ENCODE results near the gene MTM1. TPM values are rescaled to one million over a fixed set of nuclear protein-coding genes. Genes with fewer than 3 reads are reported as not detected.

Gene MTM1
- total RNA-seq = 15.4 and 26.9 TPM in 2 replicates
- 8.7 and 9.8 TPM in 2 replicates for polyA plus RNA-seq

GRCh38 chrX:150568320-150569154 lies at the start of gene MTM1:
Gene MTM1 (plus strand): TSS chrX:150568621. CDS start chrX:150592615, 23,994 bp downstream.
- Histone ChIP-seq H3K27ac (peak within 1 kb of the TSS; percentile 91), H3K4me2 (peak within 1 kb of the TSS; percentile 83), H2AFZ (peak within 1 kb of the TSS; percentile 44), H3K79me2 (peaks cover 32% of the 10 kb centered on the region), H3K27me3 (no peaks in the 10 kb centered on the region), H3K36me3 (replicated peaks; ENCODE audit: insufficient read depth, low read depth) (no peaks in the 10 kb centered on the region), H3K9me2 (replicated peaks; ENCODE audit: insufficient read depth) (no peaks in the 10 kb centered on the region), H4K20me1 (ENCODE audit: insufficient read depth, poor library complexity, severe bottlenecking) (no peaks in the 10 kb centered on the region), H3K9me3 (ENCODE audit: low read depth) (no peaks in the 10 kb centered on the region), H3K4me3 (peak within 1 kb of the TSS; percentile 74), H3K4me1 (ENCODE audit: insufficient read depth) (peaks cover 12% of the 10 kb centered on the region)
- 38% methylated on average over 26 of the region's 89 CpGs for WGBS (ENCODE audit: low lambda C conversion rate, missing lambda C conversion rate)
- DNase-seq (ENCODE audit: low spot score) = peak; percentile 96
- TF ChIP-seq CTCF (IDR thresholded peaks at IDR 0.05; ENCODE audit: poor library complexity) = no peak
- TF ChIP-seq EZH2 (IDR thresholded peaks at IDR 0.05; ENCODE audit: borderline replicate concordance) = no peak
- no peak for TF ChIP-seq EZH2phosphoT487 (IDR thresholded peaks at IDR 0.05; ENCODE audit: low read depth, severe bottlenecking, unreplicated experiment)

GRCh38 chrX:150522494-150522893 lies 45.9 kb upstream of the MTM1 start:
- Histone ChIP-seq H3K27me3 (no peaks in the 10 kb centered on the region), H3K4me2 (no peak overlapping the region), H2AFZ (no peak overlapping the region), H3K9me3 (ENCODE audit: low read depth) (no peaks in the 10 kb centered on the region), H3K4me3 (no peak overlapping the region), H3K27ac (no peak overlapping the region), H3K79me2 (no peaks in the 10 kb centered on the region), H3K4me1 (ENCODE audit: insufficient read depth) (no peaks in the 10 kb centered on the region), H3K9me2 (replicated peaks; ENCODE audit: insufficient read depth) (no peaks in the 10 kb centered on the region), H3K36me3 (replicated peaks; ENCODE audit: insufficient read depth, low read depth) (no peaks in the 10 kb centered on the region), H4K20me1 (ENCODE audit: insufficient read depth, poor library complexity, severe bottlenecking) (no peaks in the 10 kb centered on the region)
- 70% methylated on average over 2 of the region's 2 CpGs for WGBS (ENCODE audit: low lambda C conversion rate, missing lambda C conversion rate)
- TF ChIP-seq EZH2phosphoT487 (IDR thresholded peaks at IDR 0.05; ENCODE audit: low read depth, severe bottlenecking, unreplicated experiment) (no peak), EZH2 (IDR thresholded peaks at IDR 0.05; ENCODE audit: borderline replicate concordance) (no peak), CTCF (IDR thresholded peaks at IDR 0.05; ENCODE audit: poor library complexity) (no peak)
- DNase-seq (ENCODE audit: low spot score) = no peak

- TF ChIP-seq CTCF (IDR thresholded peaks at IDR 0.05; ENCODE audit: poor library complexity) = no peak
- TF ChIP-seq EZH2 (IDR thresholded peaks at IDR 0.05; ENCODE audit: borderline replicate concordance) = no peak
- no peak for TF ChIP-seq EZH2phosphoT487 (IDR thresholded peaks at IDR 0.05; ENCODE audit: low read depth, severe bottlenecking, unreplicated experiment)
- 77% methylated on average over 10 of the region's 10 CpGs for WGBS (ENCODE audit: low lambda C conversion rate, missing lambda C conversion rate)
- H3K9me2 ChIP-seq (replicated peaks; ENCODE audit: insufficient read depth) = no peaks in the 10 kb centered on the region
- no peaks in the 10 kb centered on the region for H3K9me3 ChIP-seq (ENCODE audit: low read depth)
- no peaks in the 10 kb centered on the region for H3K4me1 ChIP-seq (ENCODE audit: insufficient read depth)
- no peak overlapping the region for H3K4me3 ChIP-seq
- no peaks in the 10 kb centered on the region for H3K27me3 ChIP-seq
- no peak overlapping the region for H2AFZ ChIP-seq
- no peaks in the 10 kb centered on the region for H3K36me3 ChIP-seq (replicated peaks; ENCODE audit: insufficient read depth, low read depth)
- no peaks in the 10 kb centered on the region for H3K79me2 ChIP-seq
- H4K20me1 ChIP-seq (ENCODE audit: insufficient read depth, poor library complexity, severe bottlenecking) = no peaks in the 10 kb centered on the region
- H3K27ac ChIP-seq = no peak overlapping the region
- DNase-seq (ENCODE audit: low spot score) = no peak
- no peak overlapping the region for H3K4me2 ChIP-seq
These were observed 43.1 kb upstream of the MTM1 start for GRCh38 chrX:150525061-150525919.

All from hepatocyte (in vitro differentiated cells).